Measurements from ENCODE around the gene SHROOM3.
A peak's percentile ranks its signal among the peaks of the same experiment; 100 is the strongest.

SHROOM3 gene

GRCh38 chr4:76792418-76792817, 357.4 kb downstream of the SHROOM3 start:
- DNase-seq: no peak

- no peak for DNase-seq
These were observed 360.2 kb downstream of the SHROOM3 start for GRCh38 chr4:76795243-76795642.

GRCh38 chr4:76799140-76799539, 364.1 kb downstream of the SHROOM3 start:
- no peak for DNase-seq

- no peak for DNase-seq
These were observed 364.7 kb downstream of the SHROOM3 start for GRCh38 chr4:76799718-76800117.

- no peak for DNase-seq
These were observed 365.9 kb downstream of the SHROOM3 start for GRCh38 chr4:76800902-76801301.

GRCh38 chr4:76801621-76802235, 366.7 kb downstream of the SHROOM3 start:
- no peak for DNase-seq

GRCh38 chr4:76802236-76803021, 367.4 kb downstream of the SHROOM3 start:
- DNase-seq: no peak

- DNase-seq: no peak
These were observed 368.5 kb downstream of the SHROOM3 start for GRCh38 chr4:76803522-76803921.

- no peak for DNase-seq
These were observed 369.1 kb downstream of the SHROOM3 start for GRCh38 chr4:76804096-76804495.

GRCh38 chr4:76806346-76806745, 371.3 kb downstream of the SHROOM3 start:
- DNase-seq: no peak

GRCh38 chr4:76806757-76807156, 371.7 kb downstream of the SHROOM3 start:
- DNase-seq: no peak

GRCh38 chr4:76809594-76810305, 374.7 kb downstream of the SHROOM3 start:
- DNase-seq: no peak

- DNase-seq: peak; percentile 46
These were observed 376.8 kb downstream of the SHROOM3 start for GRCh38 chr4:76811604-76812412.

GRCh38 chr4:76813070-76813469, 378.0 kb downstream of the SHROOM3 start:
- DNase-seq: no peak

GRCh38 chr4:76821641-76822040, 386.6 kb downstream of the SHROOM3 start:
- DNase-seq: no peak

- DNase-seq: no peak
These were observed 387.3 kb downstream of the SHROOM3 start for GRCh38 chr4:76822303-76822702.

- DNase-seq: no peak
These were observed 388.5 kb downstream of the SHROOM3 start for GRCh38 chr4:76823495-76823894.

- DNase-seq: no peak
These were observed 395.6 kb downstream of the SHROOM3 start for GRCh38 chr4:76830612-76830963.

GRCh38 chr4:76830964-76831703, 396.1 kb downstream of the SHROOM3 start:
- no peak for DNase-seq

GRCh38 chr4:76831711-76832373, 396.8 kb downstream of the SHROOM3 start:
- DNase-seq: no peak
